NCI-H226 (cell line): ENCODE data around the gene MFGE8.
A peak's percentile ranks its signal among the peaks of the same experiment; 100 is the strongest.

Experiments used
- DNase-seq: peaks from one replicate; pipeline ENCODE4 v3.0.0-alpha.2; 2015

MFGE8 gene

DNA sequence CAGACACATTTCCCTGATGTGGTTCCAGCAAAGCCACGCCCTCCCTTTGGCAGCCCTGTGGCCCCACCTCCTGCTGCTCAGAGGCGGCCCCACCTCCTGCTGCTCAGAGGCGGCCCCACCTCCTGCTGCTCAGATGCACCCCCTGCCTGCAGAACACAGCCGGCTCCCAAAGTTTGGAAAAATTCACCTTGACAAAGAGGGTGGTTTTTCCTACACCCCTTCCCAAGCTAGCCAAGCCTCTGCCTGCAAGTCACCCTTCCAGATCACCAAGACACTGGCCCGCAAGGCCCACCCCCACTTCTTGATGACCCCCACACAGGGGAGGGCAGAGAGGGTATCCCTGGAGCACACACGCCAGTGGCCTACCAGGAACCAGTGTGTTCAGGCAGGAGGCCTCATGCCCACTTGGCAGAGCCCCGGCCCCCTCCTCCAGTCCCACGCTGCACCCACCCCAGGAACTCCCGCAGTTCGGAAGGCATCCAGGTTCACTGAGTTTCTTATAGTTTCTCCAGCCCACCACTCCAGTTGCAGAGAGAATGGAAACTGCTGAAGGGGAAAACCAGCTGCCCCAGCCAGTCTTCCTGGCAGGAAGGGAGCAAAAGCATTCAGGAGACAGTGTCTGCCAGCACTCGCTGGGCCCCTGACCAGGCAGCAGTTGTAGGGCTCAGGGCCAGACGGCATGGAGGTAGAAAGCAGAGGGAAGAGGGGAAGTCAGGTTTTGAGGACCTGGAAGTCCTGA is 15.6 kb downstream of the MFGE8 start:
- peak; percentile 74 for DNase-seq

DNA sequence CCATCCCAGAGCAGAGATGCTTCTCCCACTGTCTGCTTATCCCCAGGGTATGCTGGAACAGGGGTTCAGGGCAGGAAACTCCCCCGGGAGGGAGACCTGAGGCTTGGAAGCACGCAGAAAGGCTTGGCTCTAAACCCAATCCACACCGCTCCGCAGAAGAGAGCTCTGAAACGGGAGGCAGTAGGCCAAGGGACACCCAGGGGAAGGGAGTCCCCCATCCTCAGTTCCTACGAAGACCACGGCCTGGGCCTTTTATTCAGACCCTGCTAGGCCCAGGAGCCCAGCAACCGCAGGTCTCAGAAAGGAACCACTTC is 16.1 kb downstream of the MFGE8 start:
- DNase-seq: no peak

DNA sequence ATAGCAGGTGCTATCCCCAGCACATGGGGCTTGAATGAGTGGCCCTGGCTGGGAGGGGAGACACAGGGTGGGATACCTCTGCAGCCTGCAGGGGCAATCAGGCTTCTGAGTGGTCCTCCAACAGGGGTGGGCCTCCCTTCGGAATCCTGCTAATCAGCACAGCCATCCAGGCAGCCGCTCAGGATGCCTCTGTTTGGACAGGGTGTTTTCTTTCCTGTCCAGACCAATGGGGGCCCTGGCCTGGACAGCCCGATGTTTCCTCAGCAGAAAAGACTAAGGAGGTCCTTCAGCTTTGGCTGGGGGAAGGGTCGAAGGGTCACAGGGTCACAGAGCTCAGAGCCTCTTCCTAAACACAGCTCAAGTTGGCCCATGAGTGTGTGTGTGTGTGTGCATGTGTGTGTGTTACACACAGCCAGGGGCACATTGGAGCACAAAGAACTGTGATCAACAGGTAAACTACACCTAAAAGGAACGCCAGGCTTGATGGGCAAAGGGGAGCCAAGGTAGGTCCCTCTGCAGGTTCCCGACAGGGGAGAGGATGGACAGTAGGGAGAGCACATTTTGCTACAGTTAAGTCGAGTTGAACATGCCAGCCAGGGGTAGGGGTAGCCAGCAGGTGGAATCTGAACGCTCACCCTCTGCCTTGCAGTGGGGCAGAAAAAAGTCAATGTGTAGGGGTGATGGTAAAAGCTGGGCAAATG is 16.7 kb downstream of the MFGE8 start:
- DNase-seq: no peak

DNA sequence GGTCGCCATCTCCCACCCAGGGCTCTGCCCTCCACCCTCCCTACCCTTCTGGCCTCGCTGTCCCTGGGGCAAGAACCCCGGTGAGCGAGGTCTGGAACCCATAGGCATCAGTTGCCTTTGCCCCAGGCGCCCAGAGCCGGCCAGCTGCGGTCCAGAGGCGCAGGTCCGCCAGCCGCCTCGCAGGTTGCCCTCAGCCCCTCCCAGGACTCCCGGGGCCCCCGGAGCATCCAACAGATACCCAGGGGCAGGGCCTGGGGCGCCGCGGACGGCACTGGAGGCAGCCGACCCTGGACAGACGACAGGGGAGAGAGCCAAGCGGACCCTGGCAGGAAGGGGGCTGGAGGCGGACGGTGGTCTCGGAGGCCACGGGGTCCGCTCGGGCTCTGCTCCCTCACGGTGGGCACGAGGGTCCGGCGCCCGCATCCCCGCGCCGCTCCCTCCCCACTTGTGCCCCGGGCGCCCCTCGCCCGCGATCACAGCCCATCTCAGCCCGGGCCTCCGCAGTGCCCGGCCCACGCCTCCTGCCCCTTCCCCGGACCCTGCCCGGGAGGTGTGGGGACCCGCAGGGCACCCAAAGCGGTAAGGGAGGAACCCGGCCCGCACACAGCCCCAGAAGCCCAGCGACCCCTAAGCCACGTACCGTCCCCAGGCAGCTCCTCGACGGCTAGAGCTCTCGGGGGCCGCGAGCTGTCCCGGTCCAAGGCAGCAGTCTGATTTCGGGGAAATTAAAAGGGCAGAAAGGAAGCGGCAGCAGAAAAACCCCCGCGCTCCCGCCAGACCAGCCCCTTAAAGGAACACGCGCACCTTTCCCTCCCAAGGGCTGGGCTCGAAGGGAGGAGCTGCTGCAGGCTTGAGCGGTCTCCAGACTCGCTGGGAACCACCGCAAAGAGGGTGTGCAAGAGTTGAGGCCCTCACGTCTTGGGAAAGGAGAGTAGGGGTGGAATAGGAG is 18.1 kb downstream of the MFGE8 start, which contains the start of gene HAPLN3:
HAPLN3 (minus strand) TSS at position 726 of the 949 bp plus-strand sequence. CDS start 8,246 bp downstream, outside the sequence.
- DNase-seq: peak; percentile 32

DNA sequence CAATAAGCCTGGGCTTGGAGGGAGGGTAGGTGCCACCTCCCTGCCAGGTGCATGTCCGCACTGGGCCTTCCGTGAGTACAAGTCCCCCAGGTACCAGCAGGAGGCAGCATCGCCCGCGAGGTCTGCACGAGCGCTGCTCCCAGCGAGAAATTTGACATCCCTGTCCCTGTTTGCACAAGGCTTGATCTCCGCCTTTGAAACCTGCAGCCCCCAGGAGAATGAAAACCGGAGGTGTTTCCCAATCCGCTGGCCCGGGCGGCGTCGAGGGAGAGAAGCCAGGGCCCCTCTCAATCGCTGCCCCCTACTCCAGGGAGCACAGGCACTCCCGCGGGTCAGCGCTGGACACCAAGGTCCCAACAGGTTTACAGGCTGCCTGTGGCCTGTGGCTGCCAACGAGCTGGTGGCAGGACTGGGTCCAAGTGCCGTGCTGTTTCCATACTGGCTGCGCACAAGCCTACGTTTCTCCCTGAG is 18.8 kb downstream of the MFGE8 start:
- DNase-seq: no peak

DNA sequence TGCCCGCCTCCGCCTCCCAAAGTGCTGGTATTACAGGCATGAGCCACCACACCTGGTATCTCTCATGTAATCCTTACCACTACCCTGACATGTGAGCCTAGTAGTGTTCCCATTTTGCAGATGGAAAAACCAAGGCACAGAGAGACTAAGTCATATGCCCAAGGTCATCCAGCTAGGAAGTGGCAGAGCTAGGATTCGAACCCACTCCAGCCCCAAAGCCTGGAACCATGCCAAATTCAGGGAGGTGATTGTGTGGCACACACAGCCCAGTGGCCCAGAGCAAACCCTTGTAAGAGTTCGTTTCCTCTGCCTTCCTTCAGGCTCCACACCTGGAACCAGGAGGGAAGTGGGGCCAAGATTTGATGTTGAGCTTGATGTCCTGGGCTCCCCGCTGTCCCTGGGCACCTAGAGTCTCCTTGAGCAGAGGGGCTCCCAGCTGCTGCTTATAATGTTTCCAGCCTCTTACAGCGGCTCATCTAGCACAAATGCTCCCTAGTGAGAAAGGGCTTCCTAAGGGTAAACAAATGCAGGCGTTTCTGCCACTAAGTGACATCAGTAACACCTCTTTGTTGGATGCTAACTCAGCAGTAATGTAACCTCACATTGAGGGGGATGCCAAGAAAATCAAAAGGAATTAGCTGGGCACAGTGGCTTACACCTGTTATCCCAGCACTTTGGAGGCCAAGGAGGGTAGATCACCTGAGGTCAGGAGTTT is 21.5 kb downstream of the MFGE8 start:
- no peak for DNase-seq

DNA sequence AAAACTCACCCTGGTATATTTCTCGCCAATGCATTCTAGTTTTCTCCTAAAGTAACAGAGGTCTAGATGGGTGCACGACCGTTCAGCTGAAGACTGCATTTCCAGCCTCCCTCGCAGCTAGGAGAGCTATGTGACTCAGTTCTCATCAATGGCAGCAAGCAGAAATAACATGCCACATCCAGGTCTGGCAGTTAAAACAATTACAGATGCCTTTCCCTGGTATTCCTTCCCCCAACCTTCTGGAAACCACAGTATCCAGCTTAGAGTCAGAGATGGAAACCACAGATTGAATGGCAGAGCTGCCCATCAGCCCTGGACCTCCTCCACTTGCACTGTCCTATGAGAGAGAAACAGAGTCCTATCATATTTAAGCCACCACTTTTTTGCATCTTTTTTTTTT is 22.7 kb downstream of the MFGE8 start:
- peak; percentile 38 for DNase-seq

DNA sequence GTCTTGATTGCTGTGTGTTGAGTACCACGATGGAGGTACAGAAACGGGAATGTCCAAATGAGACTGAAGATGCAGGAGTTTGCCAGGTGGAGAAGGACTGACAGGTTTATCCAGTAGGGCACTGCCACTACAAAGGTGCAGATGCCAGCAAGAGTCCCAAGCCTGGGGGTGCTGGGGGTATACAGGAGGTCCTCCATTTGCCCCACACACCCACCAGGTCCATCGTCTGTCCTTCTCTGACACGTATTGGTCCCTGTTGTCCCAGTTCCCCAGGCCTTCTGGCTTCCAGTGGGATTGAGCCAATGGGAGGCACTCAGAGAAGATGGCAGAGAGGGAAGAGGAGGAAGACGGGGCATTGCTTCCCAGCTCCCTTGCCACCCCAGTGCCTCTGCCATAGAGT is 24.5 kb downstream of the MFGE8 start:
- no peak for DNase-seq

DNA sequence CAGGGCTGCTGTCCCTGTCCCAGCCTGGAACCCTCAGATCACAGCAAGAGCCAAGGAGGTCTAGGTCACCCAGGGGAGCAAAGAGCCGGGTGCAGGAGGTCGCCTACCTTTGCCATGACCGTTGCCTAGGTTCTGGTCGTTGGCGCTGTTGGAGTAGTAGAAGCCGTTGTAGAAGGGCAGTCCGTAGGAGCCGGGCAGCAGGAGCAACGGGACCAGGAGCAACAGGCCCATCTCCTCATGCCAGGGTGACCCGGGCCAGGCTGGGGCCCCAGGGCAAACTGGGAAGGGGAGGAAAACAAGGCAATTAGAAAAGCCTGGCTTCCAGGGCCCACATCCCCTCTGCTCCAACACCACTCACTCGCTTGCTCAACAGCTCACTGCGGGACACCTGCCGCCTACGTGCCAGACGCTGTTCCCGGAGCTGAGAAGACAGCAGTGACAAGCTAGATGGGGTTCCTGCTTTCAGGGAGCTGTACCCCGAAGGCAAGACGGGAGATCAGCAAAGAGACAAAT is 26.1 kb downstream of the MFGE8 start:
- no peak for DNase-seq

DNA sequence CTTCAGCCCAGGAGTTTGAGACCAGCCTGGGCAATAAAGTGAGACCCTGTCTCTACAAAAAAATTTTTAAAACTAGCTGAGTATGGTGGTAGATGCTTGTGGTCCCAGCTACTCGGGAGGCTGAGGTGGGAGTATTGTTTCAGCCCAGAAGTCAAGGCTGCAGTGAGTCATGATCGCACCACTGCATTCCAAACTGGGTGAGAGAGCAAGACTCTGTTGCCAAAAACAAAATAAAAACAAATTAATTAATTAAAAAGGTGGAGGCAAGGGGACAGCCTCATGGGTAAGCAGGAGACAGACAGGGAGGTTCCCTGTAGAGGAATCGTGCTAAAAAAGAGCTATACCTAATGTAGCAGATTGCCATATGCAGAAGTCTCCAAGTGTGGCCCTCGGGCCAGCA is 30.4 kb downstream of the MFGE8 start:
- DNase-seq: peak; percentile 80

DNA sequence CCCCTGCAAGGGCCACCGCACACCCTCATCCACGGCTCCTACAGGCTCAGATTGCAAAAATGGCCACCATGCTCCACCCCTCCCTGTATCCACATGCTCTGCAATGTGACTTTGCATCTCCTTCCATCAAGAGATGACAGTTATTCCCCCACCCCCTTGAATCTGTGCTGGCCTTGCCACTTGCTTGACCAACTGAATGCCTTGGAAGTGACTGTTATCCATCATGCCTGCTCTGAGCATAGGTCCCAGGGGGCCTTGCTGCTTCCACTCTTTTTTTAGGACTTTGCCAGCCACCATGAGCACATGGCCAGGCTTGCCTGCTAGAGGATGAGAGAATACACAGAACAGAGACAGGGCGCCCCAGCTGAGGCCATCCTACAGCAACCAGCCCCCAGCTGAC is 31.4 kb downstream of the MFGE8 start:
- no peak for DNase-seq

DNA sequence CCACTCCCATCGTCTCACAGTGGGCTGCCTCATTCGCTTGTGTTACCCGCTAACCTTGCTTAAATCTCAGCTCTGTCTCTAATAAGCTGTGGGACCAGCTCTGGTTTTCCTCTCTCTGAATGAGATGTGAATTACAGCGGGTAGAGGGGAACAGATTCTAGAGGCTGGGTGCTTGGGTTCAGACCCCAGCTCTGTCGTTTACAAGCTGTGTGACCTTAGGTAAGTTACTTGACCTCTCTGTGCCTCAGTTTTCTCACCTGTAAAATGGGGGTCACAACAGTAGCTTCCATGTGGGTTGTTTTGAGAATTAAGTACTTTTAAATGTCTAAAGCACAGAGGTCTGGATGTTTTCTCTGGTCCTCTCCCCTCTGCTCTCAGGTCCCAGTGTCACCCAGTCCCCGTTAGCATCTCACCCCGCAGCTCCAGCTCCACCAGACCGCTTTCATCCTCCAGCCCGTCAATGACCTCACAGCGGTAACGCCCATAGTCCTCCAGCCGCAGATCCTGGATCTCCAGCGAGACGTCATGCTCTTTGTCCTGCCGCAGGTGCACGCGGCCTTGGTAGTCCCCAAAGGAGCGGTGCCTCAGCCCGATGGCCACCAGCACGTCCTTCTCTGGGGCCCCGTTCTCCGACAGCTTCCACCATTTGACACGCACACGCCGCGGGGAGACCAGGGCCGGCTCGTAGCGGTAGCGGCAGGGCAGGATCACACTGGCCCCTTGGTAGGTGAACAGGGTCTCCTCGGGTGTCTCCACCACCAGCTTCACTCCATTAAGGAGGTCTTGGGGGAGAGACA is 32.0 kb downstream of the MFGE8 start:
- DNase-seq: no peak

DNA sequence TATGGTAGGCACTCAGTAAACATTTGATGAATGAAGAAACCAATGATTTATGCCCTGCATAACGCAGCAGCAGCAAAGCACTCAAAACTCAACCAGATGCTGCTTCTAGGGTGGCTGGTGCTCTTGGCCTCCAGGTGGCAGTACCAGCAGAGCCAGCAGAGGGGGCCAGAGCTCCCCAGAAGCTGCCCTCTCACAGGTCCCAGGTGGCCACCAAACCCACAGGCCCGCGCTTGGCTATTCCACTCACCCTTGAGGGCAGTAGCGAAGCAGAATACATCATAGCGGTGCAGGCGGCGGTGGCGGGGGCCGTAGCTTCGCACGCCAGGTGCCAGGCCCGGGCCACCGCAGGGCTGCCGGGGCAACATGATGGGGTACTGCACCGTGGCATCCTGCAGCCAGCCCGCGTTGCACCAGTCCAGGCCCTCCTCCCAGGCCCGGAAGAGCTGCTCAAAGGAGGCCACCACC is 34.4 kb downstream of the MFGE8 start:
- DNase-seq: peak; percentile 37

DNA sequence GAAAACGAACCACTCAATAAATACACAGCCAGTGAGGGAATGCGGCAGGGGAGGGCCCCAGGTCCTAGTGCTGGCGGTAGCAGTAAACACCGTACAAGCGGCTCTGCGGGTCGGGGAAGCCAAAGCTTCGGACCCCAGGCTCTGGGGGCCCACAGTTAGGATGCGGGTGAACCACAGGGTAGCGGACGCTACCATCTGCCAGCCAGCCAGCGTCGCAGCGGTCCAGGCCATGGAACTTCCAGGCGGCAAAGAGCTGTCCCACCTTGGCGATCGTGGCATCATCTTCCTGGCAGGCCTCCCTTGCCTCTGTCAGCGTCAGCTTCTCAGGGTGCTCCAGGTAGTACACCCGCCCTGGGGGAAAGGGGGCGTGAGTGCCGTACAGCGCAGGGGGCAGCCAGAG is 35.3 kb downstream of the MFGE8 start:
- no peak for DNase-seq

DNA sequence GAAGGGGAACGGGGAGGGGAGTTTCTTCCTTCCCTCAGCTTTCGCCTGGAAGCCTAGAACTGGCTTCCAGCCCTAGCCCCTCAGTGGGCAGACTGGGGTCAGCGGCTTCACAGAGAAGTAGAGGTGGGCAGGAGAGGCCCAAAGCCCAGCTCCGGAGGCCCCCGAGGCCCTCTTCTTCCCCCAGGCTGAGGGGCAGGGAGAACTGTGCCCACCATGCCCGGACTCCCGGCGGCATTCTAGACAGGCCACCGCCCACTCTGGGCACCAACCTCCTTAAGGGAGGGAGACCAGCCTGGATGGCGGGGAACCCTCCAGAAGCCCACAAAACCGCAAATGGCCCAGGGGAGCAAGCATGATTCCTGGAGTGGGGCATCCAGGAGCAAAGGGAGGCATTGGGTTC is 35.8 kb downstream of the MFGE8 start:
- no peak for DNase-seq

DNA sequence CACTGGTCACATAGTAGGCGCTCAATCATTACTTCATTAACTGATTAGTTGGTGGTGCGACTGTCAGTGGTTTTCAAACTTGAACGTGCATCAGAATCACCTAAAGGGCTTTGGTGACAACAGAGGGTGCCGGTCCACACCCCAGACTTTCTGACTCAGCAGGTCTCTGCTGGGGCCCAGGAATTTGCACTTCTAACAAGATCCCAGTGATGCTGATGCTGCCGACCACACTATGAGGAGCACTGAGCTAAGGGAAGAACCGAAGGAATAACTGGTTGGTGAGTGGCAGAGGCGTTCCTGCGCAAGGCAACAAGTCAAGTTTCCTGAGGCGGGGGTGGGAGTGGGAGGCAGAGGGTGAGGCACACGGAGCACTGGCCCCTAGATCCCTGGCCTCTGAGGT is 36.6 kb downstream of the MFGE8 start:
- no peak for DNase-seq

DNA sequence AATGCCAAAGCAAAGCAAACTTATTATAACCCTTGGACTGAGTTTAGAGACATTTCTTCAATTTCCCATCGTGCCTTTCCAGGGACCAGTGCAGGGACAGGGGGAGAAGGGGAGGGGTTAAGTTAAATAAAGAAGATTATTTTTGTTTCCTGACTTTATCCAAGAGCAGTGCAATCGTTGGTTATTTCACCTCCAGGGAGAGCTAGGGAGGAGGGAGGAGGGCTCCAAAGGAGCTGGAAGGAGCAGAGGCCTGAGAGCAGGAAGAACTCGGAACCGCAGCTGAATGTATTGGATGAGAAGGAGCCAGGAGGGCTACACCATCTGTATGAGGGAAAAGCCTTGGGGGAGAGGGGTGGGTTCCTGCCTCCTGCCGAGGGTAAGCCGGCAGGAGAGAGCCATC is 38.5 kb downstream of the MFGE8 start:
- no peak for DNase-seq

DNA sequence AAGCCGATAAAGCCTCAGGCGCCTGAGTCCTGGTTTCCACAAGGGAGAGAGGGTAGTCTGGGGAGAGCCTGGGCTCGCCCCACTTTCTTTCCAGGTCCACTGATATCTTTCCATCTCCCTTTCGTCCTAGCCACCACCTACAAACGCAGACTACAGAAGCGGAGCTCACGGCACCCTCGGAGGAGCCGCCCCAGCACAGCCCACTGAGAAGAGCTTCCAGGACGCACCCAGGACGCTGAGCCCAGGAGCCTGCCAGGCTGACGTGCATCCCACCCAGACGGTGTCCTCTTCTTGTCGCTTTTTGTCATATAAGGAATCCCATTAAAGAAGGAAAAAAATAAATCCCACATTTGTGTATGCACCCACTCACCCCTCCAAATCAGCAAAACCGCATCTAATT is 38.9 kb downstream of the MFGE8 start:
- no peak for DNase-seq

DNA sequence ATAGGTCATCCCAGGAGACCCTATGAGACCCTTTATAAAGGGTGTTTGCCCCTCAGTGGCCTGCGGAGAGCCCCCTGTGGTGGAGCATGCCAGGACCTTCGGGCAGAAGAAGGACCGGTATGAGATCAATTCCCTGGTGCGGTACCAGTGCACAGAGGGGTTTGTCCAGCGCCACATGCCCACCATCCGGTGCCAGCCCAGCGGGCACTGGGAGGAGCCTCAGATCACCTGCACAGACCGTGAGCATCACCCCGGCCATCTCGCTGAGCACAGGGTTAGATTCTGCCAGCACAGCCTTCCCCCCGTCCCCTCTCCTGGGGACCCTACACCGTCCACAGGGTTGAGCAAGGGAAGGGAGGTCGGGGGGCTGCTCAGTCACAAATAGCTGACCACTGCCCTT is 39.4 kb downstream of the MFGE8 start:
- DNase-seq: no peak

DNA sequence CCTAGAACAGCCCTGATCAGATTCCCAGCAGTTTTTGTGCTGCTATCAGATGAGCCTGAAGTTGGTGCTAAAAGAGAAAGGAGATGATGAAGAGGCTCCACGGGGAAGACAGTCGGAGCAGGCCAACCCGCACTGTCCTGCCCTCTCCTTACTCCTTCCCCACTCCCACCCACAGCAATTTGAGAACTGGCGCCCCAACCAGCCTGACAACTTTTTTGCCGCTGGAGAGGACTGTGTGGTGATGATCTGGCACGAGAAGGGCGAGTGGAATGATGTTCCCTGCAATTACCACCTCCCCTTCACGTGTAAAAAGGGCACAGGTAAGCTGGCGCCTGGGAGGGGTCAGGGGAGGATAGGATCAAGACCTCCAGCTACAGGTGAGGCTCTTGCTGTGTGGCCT is 40.5 kb downstream of the MFGE8 start:
- no peak for DNase-seq

DNA sequence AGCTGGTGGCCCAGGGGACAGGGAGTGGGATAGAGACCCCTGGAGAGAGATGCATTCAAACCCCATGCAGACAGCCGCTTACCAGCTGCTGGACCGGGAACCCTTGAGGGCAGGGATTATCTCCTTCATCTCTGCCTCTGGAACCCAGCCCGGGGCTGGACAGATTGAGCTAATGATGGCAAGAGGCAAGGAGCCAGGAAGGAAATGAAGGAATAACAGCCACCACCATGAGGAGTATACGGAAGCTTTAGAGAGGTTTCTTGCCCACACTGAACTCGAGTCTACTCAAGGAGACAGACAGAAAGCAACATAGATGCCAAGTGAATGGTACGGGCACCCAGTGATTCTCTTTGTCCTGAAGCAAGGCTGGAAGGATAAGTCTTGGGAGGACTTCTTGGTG is 41.1 kb downstream of the MFGE8 start:
- no peak for DNase-seq

DNA sequence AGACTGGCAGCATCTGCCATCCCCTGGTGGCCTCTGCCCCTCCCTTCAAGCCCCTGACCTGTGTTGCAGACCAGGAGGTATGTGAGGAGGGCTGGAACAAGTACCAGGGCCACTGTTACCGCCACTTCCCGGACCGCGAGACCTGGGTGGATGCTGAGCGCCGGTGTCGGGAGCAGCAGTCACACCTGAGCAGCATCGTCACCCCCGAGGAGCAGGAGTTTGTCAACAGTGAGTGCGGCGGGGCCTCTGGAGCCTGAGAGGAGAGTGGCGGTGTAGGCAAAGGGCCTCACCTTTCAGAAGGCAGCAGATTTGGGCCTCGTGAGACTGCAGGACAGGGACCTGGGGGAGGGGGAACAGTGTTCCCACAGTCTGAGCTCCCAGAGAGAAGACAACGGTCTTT is 41.9 kb downstream of the MFGE8 start:
- no peak for DNase-seq
